Measurements from ENCODE around the gene SLC36A3. TPM values are rescaled to one million over a fixed set of nuclear protein-coding genes. Genes with fewer than 3 reads are reported as not detected.
"Not testable (repeated sequence)": the region's sequence is repeated elsewhere in the genome, so short reads cannot be mapped to it uniquely, and the experiment has no call there.

Gene SLC36A3
- polyA plus RNA-seq, 4 donors: not detected

- 13 to 62% (median 47%) methylated on average over 2 of the region's 2 CpGs for WGBS, 3 donors
- FAIRE-seq: no peak
- peak; percentile 39 for DNase-seq
These were observed 54.9 kb downstream of the SLC36A3 start for GRCh38 chr5:151248651-151249050.

GRCh38 chr5:151245680-151246219, 57.8 kb downstream of the SLC36A3 start:
- FAIRE-seq (no peak), DNase-seq (peak in 1 of 2 donors; percentile 80)
- no peaks in the 10 kb centered on the region for H3K27me3 ChIP-seq (ENCODE audit: control insufficient read depth in 3 of 3, insufficient read depth in 3 of 3, low read length in 3 of 3)
- H3K4me1 ChIP-seq (ENCODE audit: control insufficient read depth in 3 of 3, insufficient read depth in 2 of 3, low read depth in 1 of 3, low read length in 2 of 3): peaks cover 0 to 8% (median 0%) of the 10 kb centered on the region in 3 donors
- no peaks in the 10 kb centered on the region for H3K36me3 ChIP-seq (ENCODE audit: control insufficient read depth in 3 of 3, insufficient read depth in 2 of 3, low read depth in 1 of 3, low read length in 3 of 3)
- WGBS, 3 donors: 64 to 76% (median 66%) methylated on average over 4 of the region's 4 CpGs
- H3K27ac ChIP-seq (ENCODE audit: low read depth in 1 of 3, low read length in 2 of 3): peak overlapping the region in 1 of 3 donors; percentile 52
- H3K9me3 ChIP-seq (ENCODE audit: control insufficient read depth in 2 of 2, insufficient read depth in 1 of 2, low read depth in 1 of 2, low read length in 1 of 2): no peaks in the 10 kb centered on the region
- H3K4me3 ChIP-seq (ENCODE audit: low read depth in 1 of 3, low read length in 3 of 3): no peak overlapping the region

More at GRCh38 chr5:151248651-151249050, 54.9 kb downstream of the SLC36A3 start:
- H3K4me1 ChIP-seq (ENCODE audit: control insufficient read depth in 3 of 3, insufficient read depth in 2 of 3, low read depth in 1 of 3, low read length in 2 of 3): peaks cover 0 to 16% (median 0%) of the 10 kb centered on the region in 3 donors
- no peak overlapping the region for H3K4me3 ChIP-seq (ENCODE audit: low read depth in 1 of 3, low read length in 3 of 3)
- H3K36me3 ChIP-seq (ENCODE audit: control insufficient read depth in 3 of 3, insufficient read depth in 2 of 3, low read depth in 1 of 3, low read length in 3 of 3): no peaks in the 10 kb centered on the region
- H3K27ac ChIP-seq (ENCODE audit: low read depth in 1 of 3, low read length in 2 of 3): no peak overlapping the region
- H3K27me3 ChIP-seq (ENCODE audit: control insufficient read depth in 3 of 3, insufficient read depth in 3 of 3, low read length in 3 of 3): no peaks in the 10 kb centered on the region
- no peaks in the 10 kb centered on the region for H3K9me3 ChIP-seq (ENCODE audit: control insufficient read depth in 2 of 2, insufficient read depth in 1 of 2, low read depth in 1 of 2, low read length in 1 of 2)

GRCh38 chr5:151244206-151244605, 59.4 kb downstream of the SLC36A3 start:
- Histone ChIP-seq H3K27ac (ENCODE audit: low read depth in 1 of 3, low read length in 2 of 3) (no peak overlapping the region), H3K4me3 (ENCODE audit: low read depth in 1 of 3, low read length in 3 of 3) (no peak overlapping the region), H3K27me3 (ENCODE audit: control insufficient read depth in 3 of 3, insufficient read depth in 3 of 3, low read length in 3 of 3) (no peaks in the 10 kb centered on the region), H3K36me3 (ENCODE audit: control insufficient read depth in 3 of 3, insufficient read depth in 2 of 3, low read depth in 1 of 3, low read length in 3 of 3) (no peaks in the 10 kb centered on the region), H3K9me3 (ENCODE audit: control insufficient read depth in 2 of 2, insufficient read depth in 1 of 2, low read depth in 1 of 2, low read length in 1 of 2) (no peaks in the 10 kb centered on the region), H3K4me1 (ENCODE audit: control insufficient read depth in 3 of 3, insufficient read depth in 2 of 3, low read depth in 1 of 3, low read length in 2 of 3) (peaks cover 0 to 8% (median 0%) of the 10 kb centered on the region in 3 donors)
- no peak for DNase-seq
- no peak for FAIRE-seq
- WGBS, 3 donors: 75 to 90% (median 89%) methylated on average over 2 to 3 of the region's 3 CpGs

- DNase-seq: no peak
- WGBS, 3 donors: 66 to 74% (median 73%) methylated on average over 4 of the region's 4 CpGs
- Histone ChIP-seq H3K27me3 (ENCODE audit: control insufficient read depth in 3 of 3, insufficient read depth in 3 of 3, low read length in 3 of 3) (peaks cover 0 to 3% (median 0%) of the 10 kb centered on the region in 3 donors), H3K27ac (ENCODE audit: low read depth in 1 of 3, low read length in 2 of 3) (no peak overlapping the region), H3K36me3 (ENCODE audit: control insufficient read depth in 3 of 3, insufficient read depth in 2 of 3, low read depth in 1 of 3, low read length in 3 of 3) (no peaks in the 10 kb centered on the region), H3K4me3 (ENCODE audit: low read depth in 1 of 3, low read length in 3 of 3) (no peak overlapping the region), H3K4me1 (ENCODE audit: control insufficient read depth in 3 of 3, insufficient read depth in 2 of 3, low read depth in 1 of 3, low read length in 2 of 3) (peaks cover 0 to 6% (median 0%) of the 10 kb centered on the region in 3 donors), H3K9me3 (ENCODE audit: control insufficient read depth in 2 of 2, insufficient read depth in 1 of 2, low read depth in 1 of 2, low read length in 1 of 2) (no peaks in the 10 kb centered on the region)
- no peak for FAIRE-seq
These were observed 60.0 kb downstream of the SLC36A3 start for GRCh38 chr5:151243564-151243963.

- no peak overlapping the region for H3K27ac ChIP-seq (ENCODE audit: low read depth in 1 of 3, low read length in 2 of 3)
- FAIRE-seq (no peak), DNase-seq (no peak)
- H3K36me3 ChIP-seq (ENCODE audit: control insufficient read depth in 3 of 3, insufficient read depth in 2 of 3, low read depth in 1 of 3, low read length in 3 of 3): no peaks in the 10 kb centered on the region
- no peaks in the 10 kb centered on the region for H3K9me3 ChIP-seq (ENCODE audit: control insufficient read depth in 2 of 2, insufficient read depth in 1 of 2, low read depth in 1 of 2, low read length in 1 of 2)
- H3K27me3 ChIP-seq (ENCODE audit: control insufficient read depth in 3 of 3, insufficient read depth in 3 of 3, low read length in 3 of 3): peaks cover 0 to 6% (median 0%) of the 10 kb centered on the region in 3 donors
- H3K4me1 ChIP-seq (ENCODE audit: control insufficient read depth in 3 of 3, insufficient read depth in 2 of 3, low read depth in 1 of 3, low read length in 2 of 3): peaks cover 0 to 5% (median 0%) of the 10 kb centered on the region in 3 donors
- no peak overlapping the region for H3K4me3 ChIP-seq (ENCODE audit: low read depth in 1 of 3, low read length in 3 of 3)
- WGBS, 3 donors: 86 to 94% (median 87%) methylated on average over 4 of the region's 4 CpGs
These were observed 60.4 kb downstream of the SLC36A3 start for GRCh38 chr5:151243127-151243526.

- FAIRE-seq (no peak), DNase-seq (no peak)
- no peaks in the 10 kb centered on the region for H3K9me3 ChIP-seq (ENCODE audit: control insufficient read depth in 2 of 2, insufficient read depth in 1 of 2, low read depth in 1 of 2, low read length in 1 of 2)
- H3K4me1 ChIP-seq (ENCODE audit: control insufficient read depth in 3 of 3, insufficient read depth in 2 of 3, low read depth in 1 of 3, low read length in 2 of 3): peaks cover 0 to 2% (median 0%) of the 10 kb centered on the region in 3 donors
- 89 to 100% (median 97%) methylated on average over 2 of the region's 2 CpGs for WGBS, 3 donors
- no peak overlapping the region for H3K4me3 ChIP-seq (ENCODE audit: low read depth in 1 of 3, low read length in 3 of 3)
- no peaks in the 10 kb centered on the region for H3K36me3 ChIP-seq (ENCODE audit: control insufficient read depth in 3 of 3, insufficient read depth in 2 of 3, low read depth in 1 of 3, low read length in 3 of 3)
- no peak overlapping the region for H3K27ac ChIP-seq (ENCODE audit: low read depth in 1 of 3, low read length in 2 of 3)
- peaks cover 0 to 9% (median 0%) of the 10 kb centered on the region in 3 donors for H3K27me3 ChIP-seq (ENCODE audit: control insufficient read depth in 3 of 3, insufficient read depth in 3 of 3, low read length in 3 of 3)
These were observed 62.5 kb downstream of the SLC36A3 start for GRCh38 chr5:151240924-151241635.

- H3K36me3 ChIP-seq (ENCODE audit: control insufficient read depth in 3 of 3, insufficient read depth in 2 of 3, low read depth in 1 of 3, low read length in 3 of 3); H3K27ac ChIP-seq (ENCODE audit: low read depth in 1 of 3, low read length in 2 of 3); DNase-seq; FAIRE-seq; H3K27me3 ChIP-seq (ENCODE audit: control insufficient read depth in 3 of 3, insufficient read depth in 3 of 3, low read length in 3 of 3); H3K4me3 ChIP-seq (ENCODE audit: low read depth in 1 of 3, low read length in 3 of 3); H3K4me1 ChIP-seq (ENCODE audit: control insufficient read depth in 3 of 3, insufficient read depth in 2 of 3, low read depth in 1 of 3, low read length in 2 of 3); H3K9me3 ChIP-seq (ENCODE audit: control insufficient read depth in 2 of 2, insufficient read depth in 1 of 2, low read depth in 1 of 2, low read length in 1 of 2): not testable (repeated sequence)
- 83 to 90% (median 86%) methylated on average over 10 of the region's 10 CpGs for WGBS, 3 donors
These were observed 63.2 kb downstream of the SLC36A3 start for GRCh38 chr5:151240268-151240835.

- H3K27me3 ChIP-seq (ENCODE audit: control insufficient read depth in 3 of 3, insufficient read depth in 3 of 3, low read length in 3 of 3): peaks cover 0 to 9% (median 0%) of the 10 kb centered on the region in 3 donors
- DNase-seq (peak; percentile 65 to 78), FAIRE-seq (no peak)
- no peaks in the 10 kb centered on the region for H3K9me3 ChIP-seq (ENCODE audit: control insufficient read depth in 2 of 2, insufficient read depth in 1 of 2, low read depth in 1 of 2, low read length in 1 of 2)
- no peak overlapping the region for H3K27ac ChIP-seq (ENCODE audit: low read depth in 1 of 3, low read length in 2 of 3)
- no peaks in the 10 kb centered on the region for H3K36me3 ChIP-seq (ENCODE audit: control insufficient read depth in 3 of 3, insufficient read depth in 2 of 3, low read depth in 1 of 3, low read length in 3 of 3)
- H3K4me3 ChIP-seq (ENCODE audit: low read depth in 1 of 3, low read length in 3 of 3): no peak overlapping the region
- 19 to 21% (median 19%) methylated on average over 17 of the region's 17 CpGs for WGBS, 3 donors
- H3K4me1 ChIP-seq (ENCODE audit: control insufficient read depth in 3 of 3, insufficient read depth in 2 of 3, low read depth in 1 of 3, low read length in 2 of 3): peaks cover 0 to 11% (median 0%) of the 10 kb centered on the region in 3 donors
These were observed 64.2 kb downstream of the SLC36A3 start for GRCh38 chr5:151239237-151239861.

Measured in small intestine (tissue), 7 donors.